ENCODE measurements around the gene COL20A1. TPM values are rescaled to one million over a fixed set of nuclear protein-coding genes. Genes with fewer than 3 reads are reported as not detected.

The COL20A1 gene
- total and polyA plus RNA-seq, 2 of the 13 experiments (the other 11 are each of a cell fraction or from before 2014, with no cell fraction given) = not detected

GRCh38 chr20:63290677-63291472 is 2.1 kb upstream of the COL20A1 start (continued):
- TF ChIP-seq GPBP1L1 (CRISPR knock-in tag; IDR thresholded peaks at IDR 0.05) (no peak), NCOR1 (IDR thresholded peaks at IDR 0.05; ENCODE audit: borderline replicate concordance, low read length) (no peak), NFE2 (CRISPR knock-in tag; IDR thresholded peaks at IDR 0.05) (no peak), CCDC6 (CRISPR knock-in tag; IDR thresholded peaks at IDR 0.05) (no peak), MLX (CRISPR knock-in tag; IDR thresholded peaks at IDR 0.05) (no peak), MEIS2 (CRISPR knock-in tag; IDR thresholded peaks at IDR 0.05) (peak; percentile 72), HOXA3 (CRISPR knock-in tag; IDR thresholded peaks at IDR 0.05) (peak; percentile 23; the same call in 1 of the 2 replicates), MAFF (IDR thresholded peaks at IDR 0.05; ENCODE audit: low read depth, low read length) (no peak), ZNF710 (CRISPR knock-in tag; IDR thresholded peaks at IDR 0.05; ENCODE audit: borderline replicate concordance) (peak; percentile 77; the same call in 1 of the 2 replicates), REL (CRISPR knock-in tag; conservative IDR thresholded peaks at IDR 0.05) (peak; percentile 77; the same call in 1 of the 2 replicates), ZNF263 (CRISPR knock-in tag; IDR thresholded peaks at IDR 0.05) (peak; percentile 36; the same call in 1 of the 2 replicates), MED8 (CRISPR knock-in tag; IDR thresholded peaks at IDR 0.05; ENCODE audit: insufficient replicate concordance) (peak; percentile 39), TBP (CRISPR knock-in tag; IDR thresholded peaks at IDR 0.05) (no peak), MBD4 (IDR thresholded peaks at IDR 0.05; ENCODE audit: borderline replicate concordance, low read length) (no peak), XRCC5 (optimal IDR thresholded peaks at IDR 0.05; ENCODE audit: low read length) (peak; percentile 77), PBX2 (CRISPR knock-in tag; IDR thresholded peaks at IDR 0.05) (no peak), ZNF564 (CRISPR knock-in tag; IDR thresholded peaks at IDR 0.05) (no peak), NBN (conservative IDR thresholded peaks at IDR 0.05) (no peak), ZBTB7A (CRISPR knock-in tag; IDR thresholded peaks at IDR 0.05) (no peak), TMF1 (CRISPR knock-in tag; IDR thresholded peaks at IDR 0.05; ENCODE audit: low read depth) (no peak), MTF2 (CRISPR knock-in tag; IDR thresholded peaks at IDR 0.05; ENCODE audit: borderline replicate concordance) (no peak), ZNF441 (CRISPR knock-in tag; IDR thresholded peaks at IDR 0.05; ENCODE audit: borderline replicate concordance) (peak; percentile 74), MTA1 (CRISPR knock-in tag; IDR thresholded peaks at IDR 0.05; ENCODE audit: borderline replicate concordance) (no peak), SNAPC5 (CRISPR knock-in tag; IDR thresholded peaks at IDR 0.05; ENCODE audit: borderline replicate concordance) (no peak), SAP130 (CRISPR knock-in tag; IDR thresholded peaks at IDR 0.05; ENCODE audit: low read depth) (peak; percentile 46; the same call in 1 of the 2 replicates)
